ENCODE data around the gene TJP1. TPM values are rescaled to one million over a fixed set of nuclear protein-coding genes. Genes with fewer than 3 reads are reported as not detected.
"Not testable (repeated sequence)": the region's sequence is repeated elsewhere in the genome, so short reads cannot be mapped to it uniquely, and the experiment has no call there.

Gene TJP1
- total and polyA plus RNA-seq, 2 donors (not counting 1 experiment from before 2014, with no cell fraction given), result 0.10 TPM; not detected in 1

DNA sequence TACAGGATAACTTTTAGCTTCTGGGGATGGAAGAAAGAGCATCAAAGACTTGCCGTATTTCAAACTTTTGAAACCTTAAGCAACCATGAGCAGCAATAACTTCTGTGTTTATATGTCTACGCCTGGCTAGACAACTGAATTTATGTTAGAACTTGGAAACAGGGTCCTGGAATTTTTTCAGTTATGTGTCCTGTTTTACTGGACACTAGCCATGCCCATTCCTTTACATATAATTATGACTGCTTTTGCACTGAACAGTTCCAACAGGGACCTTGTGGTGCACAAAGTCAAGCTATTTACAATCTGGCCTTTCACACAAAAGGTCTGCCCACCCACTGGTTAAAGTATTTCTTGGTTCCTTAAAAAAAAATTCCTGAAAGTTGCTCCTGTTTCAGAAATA, 37.1 kb downstream of the TJP1 start:
- ChIA-PET POLR2A (no interaction called here), CTCF (no interaction called here)
- no peaks in the 10 kb centered on the region for H4K20me1 ChIP-seq (ENCODE audit: control insufficient read depth, insufficient read depth, low read length, poor library complexity, severe bottlenecking)
- DNase-seq (no peak), ATAC-seq (ENCODE audit: low read depth) (no peak)
- no peak overlapping the region for H2AFZ ChIP-seq (ENCODE audit: insufficient read depth, low read depth, low read length, poor library complexity, severe bottlenecking)
- H3K27ac Mint-ChIP-seq, result no peak overlapping the region
- no peak overlapping the region for H3K4me3 Mint-ChIP-seq
- no peaks in the 10 kb centered on the region for H3K9me3 ChIP-seq (ENCODE audit: control extremely low read depth in 1 of 3, control insufficient read depth in 2 of 3, insufficient read depth in 1 of 3, low read length in 2 of 3)
- no peak overlapping the region for H3K4me3 ChIP-seq (ENCODE audit: control extremely low read depth in 1 of 5, extremely low read depth in 1 of 5, insufficient read depth in 1 of 5, low read depth in 2 of 5, low read length in 4 of 5)
- no CpG with 5 or more reads among the region's 2 CpGs for WGBS (ENCODE audit: insufficient coverage)
- peaks cover 5% of the 10 kb centered on the region for H3K27me3 Mint-ChIP-seq
- intact Hi-C loops (cut with micrococcal nuclease), result no loop called here
- no peaks in the 10 kb centered on the region for H3K4me1 Mint-ChIP-seq
- H3K9me3 Mint-ChIP-seq (ENCODE audit: insufficient read depth), result no peaks in the 10 kb centered on the region
- no peak overlapping the region for H3K27ac ChIP-seq (ENCODE audit: low read length in 2 of 2)
- no peak overlapping the region for H3K9ac ChIP-seq (ENCODE audit: low read length)
- TF ChIP-seq, protein P1, sequence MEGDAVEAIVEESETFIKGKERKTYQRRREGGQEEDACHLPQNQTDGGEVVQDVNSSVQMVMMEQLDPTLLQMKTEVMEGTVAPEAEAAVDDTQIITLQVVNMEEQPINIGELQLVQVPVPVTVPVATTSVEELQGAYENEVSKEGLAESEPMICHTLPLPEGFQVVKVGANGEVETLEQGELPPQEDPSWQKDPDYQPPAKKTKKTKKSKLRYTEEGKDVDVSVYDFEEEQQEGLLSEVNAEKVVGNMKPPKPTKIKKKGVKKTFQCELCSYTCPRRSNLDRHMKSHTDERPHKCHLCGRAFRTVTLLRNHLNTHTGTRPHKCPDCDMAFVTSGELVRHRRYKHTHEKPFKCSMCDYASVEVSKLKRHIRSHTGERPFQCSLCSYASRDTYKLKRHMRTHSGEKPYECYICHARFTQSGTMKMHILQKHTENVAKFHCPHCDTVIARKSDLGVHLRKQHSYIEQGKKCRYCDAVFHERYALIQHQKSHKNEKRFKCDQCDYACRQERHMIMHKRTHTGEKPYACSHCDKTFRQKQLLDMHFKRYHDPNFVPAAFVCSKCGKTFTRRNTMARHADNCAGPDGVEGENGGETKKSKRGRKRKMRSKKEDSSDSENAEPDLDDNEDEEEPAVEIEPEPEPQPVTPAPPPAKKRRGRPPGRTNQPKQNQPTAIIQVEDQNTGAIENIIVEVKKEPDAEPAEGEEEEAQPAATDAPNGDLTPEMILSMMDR (IDR thresholded peaks at IDR 0.05), result no peak
- no peak for TF ChIP-seq EZH2 (IDR thresholded peaks at IDR 0.05; ENCODE audit: borderline replicate concordance, insufficient read depth, low read depth, low read length, poor library complexity, severe bottlenecking)
- H3K4me1 ChIP-seq (ENCODE audit: control insufficient read depth in 2 of 2, insufficient read depth in 2 of 2, low read length in 2 of 2), result no peaks in the 10 kb centered on the region
- no peaks in the 10 kb centered on the region for H3K79me2 ChIP-seq (ENCODE audit: control insufficient read depth, insufficient read depth, low read length)
- no peaks in the 10 kb centered on the region for H3K27me3 ChIP-seq (replicated peaks in 1 of 4; ENCODE audit: control extremely low read depth in 1 of 4, control insufficient read depth in 3 of 4, insufficient read depth in 4 of 4, low read length in 3 of 4)
- H3K4me2 ChIP-seq (replicated peaks; ENCODE audit: low read depth, low read length, poor library complexity, severe bottlenecking), result no peak overlapping the region
- no peaks in the 10 kb centered on the region for H3K36me3 ChIP-seq (replicated peaks in 1 of 2; ENCODE audit: control extremely low read depth in 1 of 2, control insufficient read depth in 1 of 2, extremely low read depth in 1 of 2, insufficient read depth in 2 of 2, low read length in 1 of 2)

DNA sequence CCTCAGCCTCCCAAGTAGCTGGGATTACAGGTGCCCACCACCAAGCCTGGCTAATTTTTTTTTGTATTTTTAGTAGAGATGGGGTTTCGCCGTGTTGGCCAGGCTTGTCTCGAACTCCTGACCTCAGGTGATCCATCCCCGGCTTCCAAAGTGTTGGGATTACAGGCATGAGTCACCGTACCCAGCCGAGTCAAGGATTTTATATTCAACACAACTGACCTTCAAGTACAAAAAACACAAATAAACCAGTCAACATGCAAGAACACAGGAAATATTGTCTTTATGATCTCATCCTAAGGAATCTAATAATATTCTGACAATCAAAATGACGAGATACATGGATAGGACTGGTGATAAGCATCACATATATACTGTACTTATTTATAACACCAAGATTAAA, 37.9 kb downstream of the TJP1 start:
- H3K4me1 ChIP-seq (ENCODE audit: control insufficient read depth in 2 of 2, insufficient read depth in 2 of 2, low read length in 2 of 2), result no peaks in the 10 kb centered on the region
- Mint-ChIP-seq H3K4me3 (no peak overlapping the region), H3K27ac (no peak overlapping the region), H3K4me1 (no peaks in the 10 kb centered on the region), H3K9me3 (ENCODE audit: insufficient read depth) (no peaks in the 10 kb centered on the region), H3K27me3 (peaks cover 5% of the 10 kb centered on the region)
- no peaks in the 10 kb centered on the region for H3K27me3 ChIP-seq (replicated peaks in 1 of 4; ENCODE audit: control extremely low read depth in 1 of 4, control insufficient read depth in 3 of 4, insufficient read depth in 4 of 4, low read length in 3 of 4)
- H3K79me2 ChIP-seq (ENCODE audit: control insufficient read depth, insufficient read depth, low read length), result no peaks in the 10 kb centered on the region
- H3K36me3 ChIP-seq (replicated peaks in 1 of 2; ENCODE audit: control extremely low read depth in 1 of 2, control insufficient read depth in 1 of 2, extremely low read depth in 1 of 2, insufficient read depth in 2 of 2, low read length in 1 of 2), result no peaks in the 10 kb centered on the region
- TF ChIP-seq EZH2 (IDR thresholded peaks at IDR 0.05; ENCODE audit: borderline replicate concordance, insufficient read depth, low read depth, low read length, poor library complexity, severe bottlenecking), result no peak
- TF ChIP-seq, protein P1 (IDR thresholded peaks at IDR 0.05), result no peak
- H3K4me3 ChIP-seq (ENCODE audit: control extremely low read depth in 1 of 5, extremely low read depth in 1 of 5, insufficient read depth in 1 of 5, low read depth in 2 of 5, low read length in 4 of 5), result no peak overlapping the region
- H3K27ac ChIP-seq (ENCODE audit: low read length in 2 of 2), result no peak overlapping the region
- intact Hi-C loops (cut with micrococcal nuclease), result no loop called here
- CTCF ChIA-PET, result no interaction called here
- no peaks in the 10 kb centered on the region for H3K9me3 ChIP-seq (ENCODE audit: control extremely low read depth in 1 of 3, control insufficient read depth in 2 of 3, insufficient read depth in 1 of 3, low read length in 2 of 3)
- no peaks in the 10 kb centered on the region for H4K20me1 ChIP-seq (ENCODE audit: control insufficient read depth, insufficient read depth, low read length, poor library complexity, severe bottlenecking)
- ATAC-seq (ENCODE audit: low read depth), result no peak
- POLR2A ChIA-PET, result no interaction called here
- WGBS (ENCODE audit: insufficient coverage), result 100% methylated on average over 2 of the region's 7 CpGs
- no peak overlapping the region for H3K9ac ChIP-seq (ENCODE audit: low read length)
- DNase-seq, result no peak
- no peak overlapping the region for H3K4me2 ChIP-seq (replicated peaks; ENCODE audit: low read depth, low read length, poor library complexity, severe bottlenecking)
- H2AFZ ChIP-seq (ENCODE audit: insufficient read depth, low read depth, low read length, poor library complexity, severe bottlenecking), result no peak overlapping the region

DNA sequence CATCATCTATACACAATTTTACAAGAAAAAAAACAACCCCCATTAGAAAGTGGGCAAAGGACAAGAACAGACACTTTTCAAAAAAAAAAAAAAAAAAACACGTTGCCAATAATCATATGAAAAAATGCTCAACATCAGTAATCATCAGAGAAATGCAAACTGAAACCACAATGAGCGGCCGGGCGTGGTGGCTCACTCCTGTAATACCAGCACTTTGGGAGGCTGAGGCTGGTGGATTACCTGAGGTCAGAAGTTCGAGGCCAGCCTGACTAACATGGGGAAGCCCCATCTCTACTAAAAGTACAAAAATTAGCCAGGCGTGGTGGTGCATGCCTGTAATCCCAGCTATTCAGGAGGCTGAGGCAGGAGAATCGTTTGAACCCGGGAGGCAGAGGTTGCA, 39.5 kb downstream of the TJP1 start:
- H3K79me2 ChIP-seq (ENCODE audit: control insufficient read depth, insufficient read depth, low read length); H3K27ac Mint-ChIP-seq; H3K36me3 ChIP-seq (replicated peaks in 1 of 2; ENCODE audit: control extremely low read depth in 1 of 2, control insufficient read depth in 1 of 2, extremely low read depth in 1 of 2, insufficient read depth in 2 of 2, low read length in 1 of 2); H3K9ac ChIP-seq (ENCODE audit: low read length); DNase-seq; H3K4me1 ChIP-seq (ENCODE audit: control insufficient read depth in 2 of 2, insufficient read depth in 2 of 2, low read length in 2 of 2); H3K4me3 Mint-ChIP-seq; H3K4me1 Mint-ChIP-seq; H3K27me3 Mint-ChIP-seq; CTCF ChIA-PET; H3K27me3 ChIP-seq (replicated peaks in 1 of 4; ENCODE audit: control extremely low read depth in 1 of 4, control insufficient read depth in 3 of 4, insufficient read depth in 4 of 4, low read length in 3 of 4); H4K20me1 ChIP-seq (ENCODE audit: control insufficient read depth, insufficient read depth, low read length, poor library complexity, severe bottlenecking); ATAC-seq (ENCODE audit: low read depth); H3K4me3 ChIP-seq (ENCODE audit: control extremely low read depth in 1 of 5, extremely low read depth in 1 of 5, insufficient read depth in 1 of 5, low read depth in 2 of 5, low read length in 4 of 5); H3K4me2 ChIP-seq (replicated peaks; ENCODE audit: low read depth, low read length, poor library complexity, severe bottlenecking); H3K9me3 Mint-ChIP-seq (ENCODE audit: insufficient read depth); intact Hi-C loops (cut with micrococcal nuclease); POLR2A ChIA-PET; H3K9me3 ChIP-seq (ENCODE audit: control extremely low read depth in 1 of 3, control insufficient read depth in 2 of 3, insufficient read depth in 1 of 3, low read length in 2 of 3); H2AFZ ChIP-seq (ENCODE audit: insufficient read depth, low read depth, low read length, poor library complexity, severe bottlenecking); H3K27ac ChIP-seq (ENCODE audit: low read length in 2 of 2): not testable (repeated sequence)
- WGBS (ENCODE audit: insufficient coverage), result 83% methylated on average over 6 of the region's 8 CpGs

Measured in B cell (primary cell).